Neural progenitor cell (in vitro differentiated cells): ENCODE results near the gene CAMK2D. TPM values are rescaled to one million over a fixed set of nuclear protein-coding genes. Genes with fewer than 3 reads are reported as not detected.

Source experiments
- DNase-seq: peaks from one replicate; pipeline ENCODE4 v3.0.0-alpha.2; 2016; ENCODE audit warnings: low spot score
- H2AFZ ChIP-seq: fragments of 200-600 bp; sonication (generic); replicated peaks from 2 replicates; pipeline ENCODE4 v1.6.1; 2016; ENCODE audit warnings: antibody characterized with exemption
- H3F3A ChIP-seq: fragments of 200-600 bp; sonication (generic); 2 replicates; pipeline ENCODE4 v1.6.1; 2016; ENCODE audit warnings: antibody characterized with exemption, low read depth
- H3K27ac ChIP-seq: fragments of 200-600 bp; sonication (generic); 2 replicates; pipeline ENCODE4 v1.5.1; 2016; ENCODE audit warnings: mild to moderate bottlenecking
- H3K27me3 ChIP-seq: fragments of 200-600 bp; sonication (generic); 2 replicates; pipeline ENCODE4 v1.6.1; 2016; ENCODE audit warnings: mild to moderate bottlenecking, moderate library complexity
- H3K36me3 ChIP-seq: fragments of 200-600 bp; sonication (generic); 2 replicates; pipeline ENCODE4 v1.5.1; 2016
- H3K4me1 ChIP-seq: fragments of 200-600 bp; sonication (generic); 2 replicates; pipeline ENCODE4 v1.6.1; 2016; ENCODE audit warnings: mixed run types
- H3K4me2 ChIP-seq: fragments of 200-600 bp; sonication (generic); 2 replicates; pipeline ENCODE4 v1.6.1; 2016
- H3K4me3 ChIP-seq: fragments of 200-600 bp; sonication (generic); 2 replicates; pipeline ENCODE4 v1.5.1; 2016
- H3K79me2 ChIP-seq: fragments of 200-600 bp; sonication (generic); 2 replicates; pipeline ENCODE4 v1.6.1; 2016; ENCODE audit warnings: low read depth
- H3K9ac ChIP-seq: fragments of 200-600 bp; sonication (generic); 2 replicates; pipeline ENCODE4 v1.6.1; 2016
- H3K9me3 ChIP-seq: fragments of 200-600 bp; sonication (generic); 2 replicates; pipeline ENCODE4 v1.5.1; 2016; ENCODE audit warnings: low read depth
- H4K20me1 ChIP-seq: fragments of 200-600 bp; sonication (generic); 2 replicates; pipeline ENCODE4 v1.6.1; 2016; ENCODE audit warnings: low read depth
- H3K27ac Mint-ChIP-seq: 3 replicates; pipeline ENCODE4 v1.8.0; 2021; ENCODE audit warnings: mixed read lengths
- H3K27me3 Mint-ChIP-seq: 2 replicates; pipeline ENCODE4 v1.8.0; 2022; ENCODE audit warnings: low read depth, mild to moderate bottlenecking, inconsistent platforms, moderate library complexity, mixed read lengths; ENCODE audit not compliant: insufficient read depth
- H3K36me3 Mint-ChIP-seq: 3 replicates; pipeline ENCODE4 v1.8.0; 2021; ENCODE audit warnings: mixed read lengths
- H3K4me1 Mint-ChIP-seq: 3 replicates; pipeline ENCODE4 v1.8.0; 2021; ENCODE audit warnings: mixed read lengths
- H3K4me3 Mint-ChIP-seq: 3 replicates; pipeline ENCODE4 v1.8.0; 2021; ENCODE audit warnings: mild to moderate bottlenecking, moderate library complexity, mixed read lengths
- H3K9me3 Mint-ChIP-seq: 3 replicates; pipeline ENCODE4 v1.8.0; 2020; ENCODE audit warnings: mixed read lengths
- CTCF ChIP-seq: fragments of 200-600 bp; sonication (generic); IDR thresholded peaks from 2 replicates; pipeline ENCODE4 v1.5.1; 2017; ENCODE audit warnings: antibody characterized with exemption, mild to moderate bottlenecking
- EZH2 ChIP-seq: fragments of 200-600 bp; sonication (generic); IDR thresholded peaks from 2 replicates; pipeline ENCODE4 v1.6.1; 2017; ENCODE audit warnings: antibody characterized with exemption, mild to moderate bottlenecking, moderate library complexity
- EZH2phosphoT487 ChIP-seq: fragments of 200-600 bp; sonication (generic); IDR thresholded peaks from 2 replicates; pipeline ENCODE4 v1.6.1; 2017; ENCODE audit warnings: antibody characterized with exemption
- total RNA-seq: library from RNA; depleted of rRNA; stranded (reverse); fragments of >200 nt; gene quantifications from 2 replicates; pipeline ENCODE4 v1.2.3, GENCODE V29; 2015; ENCODE audit warnings: low replicate concordance

CAMK2D gene
- total RNA-seq, 1 donor from 2014 or later, result 33.2 TPM

- H3K9me3 Mint-ChIP-seq, result no peaks in the 10 kb centered on the region
- no peak overlapping the region for H3K27ac ChIP-seq
- H2AFZ ChIP-seq, result peak overlapping the region; percentile 81
- H3K27ac Mint-ChIP-seq, result no peak overlapping the region
- H3K36me3 Mint-ChIP-seq, result no peaks in the 10 kb centered on the region
- TF ChIP-seq CTCF, result no peak
- no peak for TF ChIP-seq EZH2phosphoT487
- TF ChIP-seq EZH2, result no peak
- no peak overlapping the region for H3K4me3 Mint-ChIP-seq
- no peaks in the 10 kb centered on the region for H4K20me1 ChIP-seq
- H3K9me3 ChIP-seq, result no peaks in the 10 kb centered on the region
- no peak overlapping the region for H3K4me2 ChIP-seq
- H3K36me3 ChIP-seq, result no peaks in the 10 kb centered on the region
- peaks cover 6% of the 10 kb centered on the region for H3K4me1 ChIP-seq
- no peak overlapping the region for H3K9ac ChIP-seq
- no peak overlapping the region for H3K4me3 ChIP-seq
- no peaks in the 10 kb centered on the region for H3K79me2 ChIP-seq
- peaks cover 15% of the 10 kb centered on the region for H3K4me1 Mint-ChIP-seq
- H3F3A ChIP-seq, result no peaks in the 10 kb centered on the region
- H3K27me3 ChIP-seq, result no peaks in the 10 kb centered on the region
- DNase-seq, result no peak
- no peaks in the 10 kb centered on the region for H3K27me3 Mint-ChIP-seq
Measured at GRCh38 chr4:113437129-113437528, 324.4 kb downstream of the CAMK2D start.

GRCh38 chr4:113436360-113436759 lies 325.2 kb downstream of the CAMK2D start:
- no peaks in the 10 kb centered on the region for H3K27me3 ChIP-seq
- H3K9me3 ChIP-seq, result no peaks in the 10 kb centered on the region
- Mint-ChIP-seq H3K27me3 (no peaks in the 10 kb centered on the region), H3K9me3 (peaks cover 3% of the 10 kb centered on the region), H3K4me1 (peaks cover 15% of the 10 kb centered on the region), H3K4me3 (no peak overlapping the region), H3K27ac (peak overlapping the region; percentile 57), H3K36me3 (no peaks in the 10 kb centered on the region)
- no peaks in the 10 kb centered on the region for H3K36me3 ChIP-seq
- no peak overlapping the region for H3K4me3 ChIP-seq
- no peaks in the 10 kb centered on the region for H4K20me1 ChIP-seq
- H3K4me1 ChIP-seq, result peaks cover 6% of the 10 kb centered on the region
- H3K79me2 ChIP-seq, result no peaks in the 10 kb centered on the region
- no peak for DNase-seq
- peak overlapping the region; percentile 73 for H2AFZ ChIP-seq
- TF ChIP-seq EZH2phosphoT487 (no peak), EZH2 (no peak), CTCF (no peak)
- no peaks in the 10 kb centered on the region for H3F3A ChIP-seq
- H3K9ac ChIP-seq, result no peak overlapping the region
- no peak overlapping the region for H3K27ac ChIP-seq
- no peak overlapping the region for H3K4me2 ChIP-seq

GRCh38 chr4:113435893-113436292 lies 325.6 kb downstream of the CAMK2D start:
- no peak for TF ChIP-seq EZH2
- TF ChIP-seq CTCF, result no peak
- TF ChIP-seq EZH2phosphoT487, result no peak
- H3K4me3 ChIP-seq, result no peak overlapping the region
- no peaks in the 10 kb centered on the region for H3K9me3 ChIP-seq
- H3F3A ChIP-seq, result no peaks in the 10 kb centered on the region
- H3K4me2 ChIP-seq, result no peak overlapping the region
- Mint-ChIP-seq H3K4me1 (peaks cover 15% of the 10 kb centered on the region), H3K4me3 (no peak overlapping the region), H3K36me3 (no peaks in the 10 kb centered on the region), H3K9me3 (peaks cover 3% of the 10 kb centered on the region), H3K27ac (no peak overlapping the region), H3K27me3 (no peaks in the 10 kb centered on the region)
- H3K79me2 ChIP-seq, result no peaks in the 10 kb centered on the region
- H3K27ac ChIP-seq, result no peak overlapping the region
- no peaks in the 10 kb centered on the region for H3K36me3 ChIP-seq
- H4K20me1 ChIP-seq, result no peaks in the 10 kb centered on the region
- DNase-seq, result no peak
- H3K27me3 ChIP-seq, result no peaks in the 10 kb centered on the region
- no peak overlapping the region for H2AFZ ChIP-seq
- peaks cover 6% of the 10 kb centered on the region for H3K4me1 ChIP-seq
- no peak overlapping the region for H3K9ac ChIP-seq

GRCh38 chr4:113434247-113434587 lies 327.3 kb downstream of the CAMK2D start:
- Mint-ChIP-seq H3K4me1 (peaks cover 15% of the 10 kb centered on the region), H3K27ac (no peak overlapping the region), H3K4me3 (no peak overlapping the region), H3K27me3 (no peaks in the 10 kb centered on the region), H3K9me3 (peaks cover 8% of the 10 kb centered on the region), H3K36me3 (no peaks in the 10 kb centered on the region)
- no peak overlapping the region for H3K27ac ChIP-seq
- H3K9ac ChIP-seq, result no peak overlapping the region
- H3F3A ChIP-seq, result no peaks in the 10 kb centered on the region
- no peak for DNase-seq
- no peak overlapping the region for H3K4me3 ChIP-seq
- H3K4me1 ChIP-seq, result peaks cover 6% of the 10 kb centered on the region
- no peak overlapping the region for H3K4me2 ChIP-seq
- H3K9me3 ChIP-seq, result no peaks in the 10 kb centered on the region
- H4K20me1 ChIP-seq, result no peaks in the 10 kb centered on the region
- H2AFZ ChIP-seq, result no peak overlapping the region
- H3K27me3 ChIP-seq, result no peaks in the 10 kb centered on the region
- no peaks in the 10 kb centered on the region for H3K79me2 ChIP-seq
- no peaks in the 10 kb centered on the region for H3K36me3 ChIP-seq
- TF ChIP-seq CTCF, result no peak
- TF ChIP-seq EZH2phosphoT487, result no peak
- no peak for TF ChIP-seq EZH2
